HEK293 (cell line): ENCODE measurements around the gene TMEM270.

Source experiments
- CTCF ChIA-PET: fragments of 350-600 bp; formaldehyde crosslinking; extraction: SDS; loops from one replicate; lab custom pipeline; 2021; ENCODE audit warnings: antibody characterized with exemption; lab: Yijun Ruan, JAX
- POLR2A ChIA-PET: fragments of 300-600 bp; formaldehyde crosslinking; extraction: SDS; loops from one replicate; lab custom pipeline; 2020; ENCODE audit warnings: antibody characterized with exemption, inconsistent platforms; lab: Yijun Ruan, JAX
- H3K27ac ChIP-seq: fragments of 200-500 bp; sonication (Bioruptor generic); 2 replicates; pipeline ENCODE4 v1.5.1; 2014; ENCODE audit warnings: low read depth, low read length, control low read depth, inconsistent platforms; ENCODE audit errors: extremely low read depth
- H3K36me3 ChIP-seq, 2 experiments: fragments of 200-500 bp in 1 of 2; sonication (Bioruptor generic) in 1 of 2; 1 replicate in 1 of 2; 2 replicates in 1 of 2; pipeline ENCODE4 v1.5.1; 2014 to 2017; ENCODE audit warnings: inconsistent platforms in 2 of 2, low read length in 2 of 2; ENCODE audit not compliant: control insufficient read depth in 2 of 2, insufficient read depth in 1 of 2
- H3K4me1 ChIP-seq: fragments of 200-500 bp; sonication (Bioruptor generic); 2 replicates; pipeline ENCODE4 v1.5.1; 2014; ENCODE audit warnings: mild to moderate bottlenecking, low read length, inconsistent platforms; ENCODE audit not compliant: control insufficient read depth, insufficient read depth
- H3K4me3 ChIP-seq: 2 replicates; pipeline ENCODE4 v1.5.1; 2011; ENCODE audit warnings: low read depth, mild to moderate bottlenecking, control low read depth, low read length, moderate library complexity
- H3K9me3 ChIP-seq: fragments of 200-500 bp; sonication (Bioruptor generic); 2 replicates; pipeline ENCODE4 v1.5.1; 2014; ENCODE audit warnings: low read depth, low read length, inconsistent platforms; ENCODE audit not compliant: control insufficient read depth, insufficient read depth
- ATF2 ChIP-seq: fragments of 450-650 bp; formaldehyde crosslinking; IDR thresholded peaks from 2 replicates; pipeline ENCODE4 v1.5.1; 2016; ENCODE audit warnings: missing biosample characterization, missing genetic modification characterization, low read depth
- BCL11B ChIP-seq: fragments of 450-650 bp; formaldehyde crosslinking; IDR thresholded peaks from 2 replicates; pipeline ENCODE4 v1.5.1; 2016; ENCODE audit warnings: low read depth, missing biosample characterization, missing genetic modification characterization
- INSM2 ChIP-seq: fragments of 450-650 bp; formaldehyde crosslinking; IDR thresholded peaks from 2 replicates; pipeline ENCODE4 v1.5.1; 2016; ENCODE audit warnings: missing biosample characterization, missing genetic modification characterization
- KLF10 ChIP-seq: fragments of 450-650 bp; IDR thresholded peaks from 2 replicates; pipeline ENCODE4 v1.5.1; 2018; ENCODE audit warnings: missing biosample characterization, mild to moderate bottlenecking, missing genetic modification characterization
- SETDB1 ChIP-seq: IDR thresholded peaks from one replicate; pipeline ENCODE4 v1.6.1; 2017; ENCODE audit warnings: mild to moderate bottlenecking, low read length, moderate library complexity, mixed read lengths; ENCODE audit not compliant: insufficient read length
- SP2 ChIP-seq: fragments of 450-650 bp; formaldehyde crosslinking; IDR thresholded peaks from 2 replicates; pipeline ENCODE4 v1.5.1; 2016; ENCODE audit warnings: missing biosample characterization, missing genetic modification characterization
- SP3 ChIP-seq: fragments of 450-650 bp; formaldehyde crosslinking; IDR thresholded peaks from 2 replicates; pipeline ENCODE4 v1.5.1; 2016; ENCODE audit warnings: missing biosample characterization, missing genetic modification characterization
- ZFP37 ChIP-seq: fragments of 450-650 bp; formaldehyde crosslinking; IDR thresholded peaks from 2 replicates; pipeline ENCODE4 v1.5.1; 2016; ENCODE audit warnings: missing biosample characterization, missing genetic modification characterization
- ZNF112 ChIP-seq: fragments of 450-650 bp; formaldehyde crosslinking; IDR thresholded peaks from 2 replicates; pipeline ENCODE4 v1.5.0; 2017; ENCODE audit warnings: missing biosample characterization, missing genetic modification characterization
- ZNF223 ChIP-seq: fragments of 450-650 bp; formaldehyde crosslinking; IDR thresholded peaks from 2 replicates; pipeline ENCODE4 v1.5.1; 2016; ENCODE audit warnings: missing biosample characterization, missing genetic modification characterization
- ZNF266 ChIP-seq: fragments of 450-650 bp; formaldehyde crosslinking; IDR thresholded peaks from 2 replicates; pipeline ENCODE4 v1.5.1; 2016; ENCODE audit warnings: missing biosample characterization, missing genetic modification characterization, low read depth
- ZNF274 ChIP-seq, 2 experiments: fragments of 200-500 bp in 1 of 2; fragments of 450-650 bp in 1 of 2; sonication (Bioruptor generic) in 1 of 2; formaldehyde crosslinking in 1 of 2; IDR thresholded peaks; 2 replicates each; pipeline versions ENCODE4 v1.5.1 to v1.6.1; 2014 to 2016; ENCODE audit warnings: borderline replicate concordance in 1 of 2, inconsistent platforms in 1 of 2, low read length in 1 of 2, missing biosample characterization in 1 of 2, missing genetic modification characterization in 1 of 2
- ZNF354C ChIP-seq: fragments of 450-650 bp; formaldehyde crosslinking; IDR thresholded peaks from 2 replicates; pipeline ENCODE4 v1.5.1; 2016; ENCODE audit warnings: missing biosample characterization, missing genetic modification characterization, low read depth, borderline replicate concordance
- ZNF521 ChIP-seq: fragments of 450-650 bp; formaldehyde crosslinking; IDR thresholded peaks from 2 replicates; pipeline ENCODE4 v1.5.1; 2017; ENCODE audit warnings: missing biosample characterization, mild to moderate bottlenecking, missing genetic modification characterization
- ZNF529 ChIP-seq: fragments of 450-650 bp; formaldehyde crosslinking; IDR thresholded peaks from 2 replicates; pipeline ENCODE4 v1.5.1; 2017; ENCODE audit warnings: missing genetic modification characterization, missing biosample characterization; ENCODE audit not compliant: insufficient replicate concordance
- ZNF596 ChIP-seq: fragments of 450-650 bp; IDR thresholded peaks from 2 replicates; pipeline ENCODE4 v1.5.0; 2018; ENCODE audit warnings: missing biosample characterization, mild to moderate bottlenecking, missing genetic modification characterization, moderate library complexity
- ZNF629 ChIP-seq: fragments of 450-650 bp; formaldehyde crosslinking; IDR thresholded peaks from 2 replicates; pipeline ENCODE4 v1.5.1; 2017; ENCODE audit warnings: missing biosample characterization, missing genetic modification characterization
- ZNF658 ChIP-seq: fragments of 450-650 bp; formaldehyde crosslinking; IDR thresholded peaks from 2 replicates; pipeline ENCODE4; 2016; ENCODE audit warnings: missing biosample characterization, missing genetic modification characterization
- ZNF704 ChIP-seq: fragments of 450-650 bp; formaldehyde crosslinking; IDR thresholded peaks from 2 replicates; pipeline ENCODE4 v1.5.1; 2016; ENCODE audit warnings: missing biosample characterization, missing genetic modification characterization

TMEM270 gene

GRCh38 chr7:73812996-73813395, 48.0 kb upstream of the TMEM270 start (continued):
- TF ChIP-seq ZNF529 (peak; percentile 21), ZNF354C (tag by site-specific recombination) (no peak), ZNF704 (tag by site-specific recombination) (no peak), ATF2 (tag by site-specific recombination) (no peak), ZNF629 (tag by site-specific recombination) (no peak), INSM2 (tag by site-specific recombination) (no peak), ZNF223 (tag by site-specific recombination) (no peak), SETDB1 (peak; percentile 26), KLF10 (no peak), ZNF274 (IDR thresholded peaks at IDR 0.05; ENCODE audit: low read length) (no peak), ZNF274 (tag by site-specific recombination; IDR thresholded peaks at IDR 0.05; ENCODE audit: borderline replicate concordance) (no peak), ZNF521 (no peak), SP3 (tag by site-specific recombination) (no peak), ZNF658 (tag by site-specific recombination) (no peak), SP2 (tag by site-specific recombination) (no peak)
- TF ChIP-seq, all 188 proteins: peak for 5

- TF ChIP-seq ZNF596 (tag by site-specific recombination): no peak
- no peak for TF ChIP-seq ZFP37 (tag by site-specific recombination)
- CTCF ChIA-PET: interaction anchor here (0.7 to 3.0 kb wide), 4 partner anchors 14 to 210 kb away, joined by 3 to 17 read pairs (median 4); no protein-coding TSS in a partner anchor
- POLR2A ChIA-PET: interaction anchor here (0.8 kb wide), 1 partner anchor 11 kb away, joined by 6 read pairs; no protein-coding TSS in a partner anchor
- no peaks in the 10 kb centered on the region for H3K9me3 ChIP-seq
- H3K36me3 ChIP-seq: no peaks in the 10 kb centered on the region
- H3K4me3 ChIP-seq: no peak overlapping the region
- H3K4me1 ChIP-seq: no peaks in the 10 kb centered on the region
- no peak overlapping the region for H3K27ac ChIP-seq
Observed at GRCh38 chr7:73815436-73815835, 45.5 kb upstream of the TMEM270 start.

- no peaks in the 10 kb centered on the region for H3K36me3 ChIP-seq
- no peaks in the 10 kb centered on the region for H3K4me1 ChIP-seq
- no peak for TF ChIP-seq ZNF112 (tag by site-specific recombination)
- TF ChIP-seq ZNF266: no peak
- TF ChIP-seq BCL11B (tag by site-specific recombination): no peak
- ChIA-PET POLR2A (no interaction called here), CTCF (no interaction called here)
- H3K27ac ChIP-seq: no peak overlapping the region
- H3K4me3 ChIP-seq: no peak overlapping the region
- H3K9me3 ChIP-seq: no peaks in the 10 kb centered on the region
Observed at GRCh38 chr7:73817121-73817520, 43.8 kb upstream of the TMEM270 start.
